ENCODE measurements around the gene HS3ST2.

DNA sequence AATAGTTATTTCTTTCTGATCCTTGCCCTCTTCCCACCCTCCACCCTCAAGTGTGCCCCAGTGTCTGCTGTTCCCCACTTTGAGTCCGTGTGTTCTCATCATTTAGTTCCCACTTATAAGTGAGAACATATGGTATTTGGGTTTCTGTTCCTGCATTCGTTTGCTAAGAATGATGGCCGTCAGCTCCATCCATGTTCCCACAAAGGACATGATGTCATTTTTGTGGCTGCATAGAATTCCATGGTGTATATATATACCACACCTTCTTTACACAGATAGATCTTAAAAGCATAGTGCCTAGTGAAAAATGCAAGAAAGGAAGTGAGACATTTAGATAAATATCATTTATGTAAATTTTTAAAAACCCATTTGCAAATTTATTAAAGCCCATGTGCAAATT lies 33.1 kb downstream of the HS3ST2 start:
- TF ChIP-seq CTCF (IDR thresholded peaks at IDR 0.05) (no peak), POLR2A (IDR thresholded peaks at IDR 0.05) (no peak), EP300 (IDR thresholded peaks at IDR 0.05) (no peak), POLR2AphosphoS5 (IDR thresholded peaks at IDR 0.05) (no peak)

Measured in stomach (tissue), 4 donors.